Kidney capillary endothelial cell (primary cell): ENCODE measurements around the gene AVPI1.
"Not testable (repeated sequence)": the region's sequence is repeated elsewhere in the genome, so short reads cannot be mapped to it uniquely, and the experiment has no call there.

Experiments used
- DNase-seq: peaks from one replicate; pipeline ENCODE4 v3.0.0-alpha.2; 2018; ENCODE audit warnings: low spot score

The AVPI1 gene

DNA sequence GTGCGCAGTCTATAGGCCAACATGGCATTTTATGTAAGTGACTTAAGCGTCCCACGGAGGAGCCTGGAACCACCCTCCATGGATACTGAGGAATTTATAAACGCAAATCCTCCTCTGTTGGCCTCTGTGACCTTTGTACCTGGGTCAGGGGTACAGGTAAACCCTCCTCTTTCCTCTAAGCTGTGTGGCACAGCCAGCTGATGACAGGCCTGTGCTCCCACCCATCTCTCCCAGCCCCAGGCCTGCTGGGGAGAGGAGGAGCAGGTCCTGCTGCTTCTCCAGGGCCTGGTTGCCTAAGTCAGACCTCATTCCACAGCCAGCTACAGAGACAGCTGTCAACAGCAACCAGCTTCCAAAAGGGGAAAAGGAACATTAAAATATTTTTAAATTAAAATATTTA, 5.0 kb downstream of the AVPI1 start:
- DNase-seq, result no peak

- no peak for DNase-seq
Measured at GRCh38 chr10:97679594-97679993, 7.4 kb downstream of the AVPI1 start.

DNA sequence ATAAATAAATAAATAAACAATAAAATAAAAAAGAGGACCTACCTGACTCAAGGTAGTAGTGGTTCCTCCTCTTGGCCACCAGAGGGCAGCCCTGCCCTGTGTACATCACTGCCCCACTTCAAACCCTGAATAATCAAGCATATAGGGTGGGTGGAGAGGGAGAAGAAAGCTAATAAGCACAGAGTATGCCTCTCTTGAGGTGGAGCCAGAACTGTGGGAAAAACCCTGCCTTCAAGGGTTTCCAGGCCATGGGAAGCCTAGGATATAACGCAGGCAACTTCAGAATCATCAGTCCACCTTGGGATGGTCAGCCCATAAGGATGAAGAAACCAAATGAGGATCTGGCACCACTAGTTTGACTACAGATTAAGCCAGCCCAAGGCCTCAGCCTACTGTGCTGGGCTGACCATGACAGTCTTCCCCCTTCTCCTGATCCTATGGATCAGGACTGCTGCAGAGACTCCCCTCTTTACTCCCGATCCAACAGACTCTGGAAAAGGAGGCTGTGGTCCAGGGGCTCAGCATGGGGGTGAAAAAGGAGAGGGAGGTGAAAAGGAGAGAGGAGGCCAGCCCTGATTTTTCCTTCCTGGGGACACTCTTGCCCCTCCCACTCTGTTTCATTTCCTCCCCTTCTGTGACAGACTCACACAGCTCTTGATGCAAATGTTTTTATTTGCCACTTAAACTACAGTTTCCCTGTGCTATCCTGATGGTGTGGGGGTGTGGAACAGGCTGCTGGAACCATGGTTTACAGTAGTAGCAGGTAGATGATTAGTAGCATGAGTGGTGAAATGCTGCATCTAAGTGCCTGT, 10.1 kb downstream of the AVPI1 start:
- DNase-seq, result peak; percentile 46

- DNase-seq, result no peak
Measured at GRCh38 chr10:97675222-97675621, 11.8 kb downstream of the AVPI1 start.

- no peak for DNase-seq
Measured at GRCh38 chr10:97673736-97674525, 13.1 kb downstream of the AVPI1 start.

DNA sequence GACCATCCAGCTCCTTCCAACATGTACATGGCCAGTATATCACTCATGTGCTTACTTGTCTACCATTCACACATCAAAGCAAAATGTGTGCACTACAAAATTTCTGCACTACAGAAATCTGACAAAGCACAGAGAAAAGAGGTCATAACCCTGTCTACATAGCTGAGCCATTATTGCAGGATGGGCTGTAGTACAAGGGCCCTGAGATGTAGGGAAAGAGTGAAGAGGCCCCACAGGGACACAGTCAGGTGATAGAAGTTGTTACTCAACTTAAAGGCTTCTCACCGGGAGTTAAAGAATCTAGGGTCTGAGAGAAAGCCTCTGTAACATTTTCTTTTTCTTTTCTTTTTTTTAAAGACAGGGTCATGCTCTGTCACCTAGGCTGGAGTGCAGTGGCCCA, 17.5 kb downstream of the AVPI1 start:
- no peak for DNase-seq

DNA sequence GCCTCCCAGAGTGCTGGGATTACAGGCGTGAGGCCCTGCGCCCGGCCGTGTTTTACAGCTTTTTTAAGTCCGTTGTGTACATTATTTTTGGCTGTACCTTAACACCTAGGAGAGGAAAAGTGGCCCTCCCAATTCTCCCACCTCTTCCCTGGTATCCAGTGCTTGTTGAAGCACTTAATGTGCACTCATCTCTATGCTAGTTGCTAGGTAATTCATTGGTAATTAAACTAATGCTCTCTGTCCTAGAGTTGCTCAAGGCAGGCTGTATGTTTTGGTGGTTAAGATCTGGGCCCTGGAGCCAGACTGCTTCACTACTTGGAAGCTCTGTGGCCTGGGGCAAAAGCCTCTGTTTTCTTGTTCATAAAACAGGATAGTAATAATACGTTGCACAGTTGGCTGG, 19.6 kb downstream of the AVPI1 start:
- no peak for DNase-seq

- DNase-seq, result no peak
Measured at GRCh38 chr10:97666992-97667391, 20.0 kb downstream of the AVPI1 start.

GRCh38 chr10:97664282-97664850, 22.7 kb downstream of the AVPI1 start:
- no peak for DNase-seq

DNA sequence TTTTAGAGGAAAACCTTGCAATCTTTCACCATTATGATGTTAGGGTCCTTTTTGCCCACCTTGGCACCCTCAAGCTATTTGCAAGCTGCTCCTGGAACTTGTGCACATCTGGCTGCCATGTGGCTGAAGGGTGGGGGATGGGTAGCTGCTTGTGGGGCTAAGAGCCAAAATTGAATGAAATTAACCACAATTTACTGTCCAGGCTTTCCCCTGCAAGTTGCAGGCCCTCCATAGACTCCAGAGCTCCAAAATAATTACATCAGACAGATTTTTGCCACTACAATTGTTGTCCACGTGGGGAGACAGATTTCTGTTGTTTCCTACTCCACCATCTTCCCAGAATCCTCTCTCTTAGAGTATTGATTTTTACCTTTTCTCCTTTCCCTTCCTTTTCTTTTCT, 27.5 kb downstream of the AVPI1 start:
- DNase-seq, result no peak

- no peak for DNase-seq
Measured at GRCh38 chr10:97656777-97657176, 30.3 kb downstream of the AVPI1 start.

DNA sequence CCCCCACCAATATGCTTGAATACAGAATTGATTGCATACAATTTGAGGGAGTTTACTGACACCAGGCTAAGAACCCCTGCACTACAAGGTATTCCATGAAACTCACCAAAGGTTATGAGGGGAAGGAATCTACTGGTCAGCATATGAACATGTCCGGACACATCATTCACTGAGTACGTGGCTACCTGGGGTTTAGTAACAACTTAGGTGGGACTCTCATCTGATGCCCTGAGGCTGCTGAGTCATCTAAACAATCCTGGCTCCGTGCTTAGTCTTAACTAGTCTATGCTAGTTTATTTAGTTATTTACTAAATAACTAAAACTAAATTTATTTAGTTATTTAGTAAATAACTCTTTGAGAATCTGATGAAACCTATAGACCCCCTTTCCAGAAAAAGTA, 35.3 kb downstream of the AVPI1 start:
- DNase-seq, result no peak

DNA sequence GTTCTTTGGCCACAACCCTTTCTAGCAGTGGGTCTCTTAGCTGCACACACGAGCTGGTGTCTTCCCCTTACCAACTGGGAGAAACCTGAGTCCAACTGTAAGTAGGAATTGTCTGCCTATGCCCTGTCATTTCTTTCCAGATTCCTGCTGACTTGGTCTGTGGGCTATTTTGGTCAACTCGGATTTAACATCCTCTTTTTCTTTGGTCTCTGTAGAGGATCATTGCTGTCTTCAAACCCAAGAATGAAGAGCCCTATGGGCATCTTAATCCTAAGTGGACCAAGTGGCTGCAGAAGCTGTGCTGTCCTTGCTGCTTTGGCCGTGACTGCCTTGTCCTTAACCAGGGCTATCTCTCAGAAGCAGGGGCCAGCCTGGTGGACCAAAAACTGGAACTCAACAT, 36.3 kb downstream of the AVPI1 start:
- no peak for DNase-seq

DNA sequence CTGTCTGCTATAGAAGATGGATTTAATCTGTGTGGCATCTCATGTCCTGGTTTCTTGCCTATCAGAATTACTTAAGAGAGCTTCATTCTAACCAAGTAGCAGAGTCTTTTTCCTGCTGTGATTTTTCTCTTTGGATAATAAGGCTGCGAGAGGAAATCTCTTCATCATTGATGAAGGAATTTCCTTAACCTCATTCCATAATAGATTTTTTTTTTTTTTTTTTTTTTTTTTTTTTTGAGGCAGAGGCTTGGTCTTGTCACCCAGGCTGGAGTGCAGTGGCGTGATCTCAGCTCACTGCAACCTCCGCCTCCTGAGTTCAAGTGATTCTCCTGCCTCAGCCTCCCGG, 37.7 kb downstream of the AVPI1 start:
- not testable (repeated sequence) for DNase-seq

- peak; percentile 98 for DNase-seq
Measured at GRCh38 chr10:97648562-97649404, 38.3 kb downstream of the AVPI1 start.

DNA sequence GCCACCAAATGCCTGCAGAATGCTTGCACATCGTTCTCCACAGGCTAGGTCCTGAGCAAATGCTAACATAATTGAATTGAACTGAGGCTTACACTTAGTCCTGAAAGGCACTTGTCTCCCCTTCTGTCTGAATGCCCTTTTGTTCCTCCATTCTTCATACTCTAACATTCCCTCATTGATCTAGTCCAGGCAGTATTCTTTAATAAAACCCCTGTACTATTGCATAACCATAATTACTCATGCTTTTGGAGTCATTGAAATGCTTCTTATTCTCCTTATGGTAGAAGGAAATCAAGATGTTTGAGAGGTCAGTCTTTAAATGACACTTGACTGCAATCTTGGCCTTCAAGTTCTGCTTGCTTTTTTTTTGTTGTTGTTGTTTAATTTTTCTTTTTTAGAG, 39.5 kb downstream of the AVPI1 start:
- DNase-seq, result no peak

DNA sequence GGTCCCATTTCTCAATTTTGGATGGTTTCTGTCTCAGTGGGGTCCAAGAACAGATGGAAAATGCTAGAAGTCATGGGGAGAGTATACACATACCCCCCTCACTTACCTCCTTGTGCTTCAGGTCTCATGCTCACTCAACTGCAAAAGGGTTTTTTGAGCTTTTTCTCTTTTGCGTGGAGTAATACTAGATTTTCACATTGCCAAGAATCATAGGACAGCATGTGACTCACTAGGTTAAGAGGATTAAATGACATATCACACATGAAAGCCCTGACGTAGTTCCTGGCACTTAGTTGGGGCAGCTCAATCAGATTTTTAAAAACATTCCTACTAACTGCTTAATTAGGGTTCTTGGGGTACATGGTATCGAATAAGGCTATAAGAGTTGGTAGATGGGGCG, 42.1 kb downstream of the AVPI1 start:
- no peak for DNase-seq

GRCh38 chr10:97643441-97643985, 43.5 kb downstream of the AVPI1 start:
- no peak for DNase-seq

DNA sequence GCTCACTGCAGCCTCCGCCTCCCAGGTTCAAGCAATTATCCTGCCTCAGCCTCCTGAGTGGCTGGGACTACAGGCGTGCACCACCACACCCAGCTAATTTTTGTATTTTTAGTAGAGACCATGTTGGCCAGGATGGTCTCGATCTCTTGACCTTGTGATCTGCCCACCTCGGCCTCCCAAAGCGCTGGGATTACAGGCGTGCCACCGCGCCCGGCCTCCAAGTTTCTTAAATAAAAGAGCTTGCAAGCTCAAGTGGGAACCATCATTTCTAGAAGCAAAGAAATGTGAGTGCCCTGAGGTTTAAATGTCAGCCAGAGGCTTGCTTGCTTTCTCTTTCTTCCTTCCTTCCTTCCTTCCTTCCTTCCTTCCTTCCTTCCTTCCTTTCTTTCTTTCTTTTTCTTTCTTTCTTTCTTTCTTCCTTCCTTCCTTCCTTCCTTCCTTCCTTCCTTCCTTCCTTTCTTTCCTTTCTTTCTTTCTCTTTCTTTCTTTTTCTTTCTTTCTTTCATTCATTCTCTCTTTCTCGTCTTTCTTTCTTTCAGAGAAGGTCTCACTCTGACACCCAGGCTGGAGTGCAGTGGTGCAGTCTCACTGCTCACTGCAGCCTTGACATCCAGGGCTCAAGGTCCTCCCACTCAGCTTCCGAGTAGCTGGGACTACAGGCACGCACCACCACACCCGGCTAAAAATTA, 44.4 kb downstream of the AVPI1 start:
- not testable (repeated sequence) for DNase-seq

DNA sequence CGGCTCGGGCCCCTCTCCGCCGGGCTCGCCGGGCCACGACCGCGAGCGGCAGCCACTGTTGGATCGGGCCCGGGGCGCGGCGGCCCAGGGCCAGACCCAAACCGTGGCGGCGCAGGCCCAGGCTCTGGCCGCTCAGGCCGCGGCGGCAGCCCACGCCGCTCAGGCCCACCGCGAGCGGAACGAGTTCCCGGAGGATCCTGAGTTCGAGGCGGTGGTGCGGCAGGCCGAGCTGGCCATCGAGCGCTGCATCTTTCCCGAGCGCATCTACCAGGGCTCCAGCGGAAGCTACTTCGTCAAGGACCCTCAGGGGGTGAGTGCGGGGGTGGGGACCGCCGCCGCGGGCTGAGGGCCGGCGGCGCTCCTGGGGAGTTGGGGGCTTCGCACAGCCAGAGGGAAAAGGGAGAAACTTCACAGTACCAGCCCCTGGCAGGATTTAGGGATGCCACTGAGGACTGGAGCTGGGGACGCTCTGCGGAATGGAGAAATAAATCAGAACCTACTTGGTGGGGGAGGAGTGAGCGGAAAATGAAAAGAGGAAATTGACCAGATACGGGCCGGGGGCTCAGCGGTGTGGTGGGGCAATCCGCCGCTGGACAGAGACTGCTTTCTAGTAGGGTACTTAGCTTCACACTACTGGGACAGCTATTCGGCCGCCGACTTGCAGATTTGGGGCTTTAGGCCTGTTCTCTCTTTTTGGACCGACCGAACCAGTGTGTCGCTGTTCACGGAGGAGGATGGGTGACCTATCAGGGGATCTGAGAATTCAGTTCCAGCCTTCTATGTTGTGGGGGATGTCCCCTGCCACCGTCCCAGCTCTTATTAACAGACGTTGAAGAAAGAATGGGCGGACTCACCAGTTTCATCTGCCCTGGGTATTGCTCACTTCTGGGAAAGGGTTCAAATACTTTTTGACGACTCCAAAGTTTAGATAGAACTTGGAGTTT, 45.9 kb downstream of the AVPI1 start:
- DNase-seq, result peak; percentile 16
